ENCODE measurements around the gene RUBCNL.

Gene RUBCNL

GRCh38 chr13:46297361-46297811 is 89.7 kb downstream of the RUBCNL start:
- no peak for TF ChIP-seq CTCF (IDR thresholded peaks at IDR 0.05; ENCODE audit: low read depth, low read length)
- Histone ChIP-seq H3K9me3 (ENCODE audit: severe bottlenecking) (peaks cover 3% of the 10 kb centered on the region), H3K36me3 (no peaks in the 10 kb centered on the region), H3K27me3 (ENCODE audit: insufficient read depth, low read depth, severe bottlenecking) (no peaks in the 10 kb centered on the region), H3K4me3 (ENCODE audit: low read depth, low read length) (no peak overlapping the region), H3K27ac (no peak overlapping the region)
- no peak for DNase-seq

GRCh38 chr13:46296921-46297320 is 90.1 kb downstream of the RUBCNL start:
- DNase-seq, result no peak
- no peak overlapping the region for H3K27ac ChIP-seq
- H3K4me3 ChIP-seq (ENCODE audit: low read depth, low read length), result no peak overlapping the region
- no peaks in the 10 kb centered on the region for H3K27me3 ChIP-seq (ENCODE audit: insufficient read depth, low read depth, severe bottlenecking)
- H3K9me3 ChIP-seq (ENCODE audit: severe bottlenecking), result no peaks in the 10 kb centered on the region
- TF ChIP-seq CTCF (IDR thresholded peaks at IDR 0.05; ENCODE audit: low read depth, low read length), result no peak
- no peaks in the 10 kb centered on the region for H3K36me3 ChIP-seq

- Histone ChIP-seq H3K36me3 (no peaks in the 10 kb centered on the region), H3K4me3 (ENCODE audit: low read depth, low read length) (no peak overlapping the region), H3K27me3 (ENCODE audit: insufficient read depth, low read depth, severe bottlenecking) (no peaks in the 10 kb centered on the region), H3K27ac (no peak overlapping the region), H3K9me3 (ENCODE audit: severe bottlenecking) (no peaks in the 10 kb centered on the region)
- TF ChIP-seq CTCF (IDR thresholded peaks at IDR 0.05; ENCODE audit: low read depth, low read length), result no peak
- DNase-seq, result no peak
Observed at GRCh38 chr13:46296115-46296822, 90.8 kb downstream of the RUBCNL start.

GRCh38 chr13:46295491-46296114 is 91.4 kb downstream of the RUBCNL start:
- no peak for DNase-seq
- TF ChIP-seq CTCF (IDR thresholded peaks at IDR 0.05; ENCODE audit: low read depth, low read length), result no peak
- no peaks in the 10 kb centered on the region for H3K9me3 ChIP-seq (ENCODE audit: severe bottlenecking)
- no peaks in the 10 kb centered on the region for H3K36me3 ChIP-seq
- H3K27ac ChIP-seq, result no peak overlapping the region
- H3K4me3 ChIP-seq (ENCODE audit: low read depth, low read length), result no peak overlapping the region
- no peaks in the 10 kb centered on the region for H3K27me3 ChIP-seq (ENCODE audit: insufficient read depth, low read depth, severe bottlenecking)

- no peak for DNase-seq
- Histone ChIP-seq H3K27ac (no peak overlapping the region), H3K4me3 (ENCODE audit: low read depth, low read length) (no peak overlapping the region), H3K27me3 (ENCODE audit: insufficient read depth, low read depth, severe bottlenecking) (no peaks in the 10 kb centered on the region), H3K36me3 (no peaks in the 10 kb centered on the region), H3K9me3 (ENCODE audit: severe bottlenecking) (no peaks in the 10 kb centered on the region)
- no peak for TF ChIP-seq CTCF (IDR thresholded peaks at IDR 0.05; ENCODE audit: low read depth, low read length)
Observed at GRCh38 chr13:46293436-46293835, 93.6 kb downstream of the RUBCNL start.

All from WERI-Rb-1 (cell line).